ENCODE results near the gene HCRTR1.
A peak's percentile ranks its signal among the peaks of the same experiment; 100 is the strongest.

DNA sequence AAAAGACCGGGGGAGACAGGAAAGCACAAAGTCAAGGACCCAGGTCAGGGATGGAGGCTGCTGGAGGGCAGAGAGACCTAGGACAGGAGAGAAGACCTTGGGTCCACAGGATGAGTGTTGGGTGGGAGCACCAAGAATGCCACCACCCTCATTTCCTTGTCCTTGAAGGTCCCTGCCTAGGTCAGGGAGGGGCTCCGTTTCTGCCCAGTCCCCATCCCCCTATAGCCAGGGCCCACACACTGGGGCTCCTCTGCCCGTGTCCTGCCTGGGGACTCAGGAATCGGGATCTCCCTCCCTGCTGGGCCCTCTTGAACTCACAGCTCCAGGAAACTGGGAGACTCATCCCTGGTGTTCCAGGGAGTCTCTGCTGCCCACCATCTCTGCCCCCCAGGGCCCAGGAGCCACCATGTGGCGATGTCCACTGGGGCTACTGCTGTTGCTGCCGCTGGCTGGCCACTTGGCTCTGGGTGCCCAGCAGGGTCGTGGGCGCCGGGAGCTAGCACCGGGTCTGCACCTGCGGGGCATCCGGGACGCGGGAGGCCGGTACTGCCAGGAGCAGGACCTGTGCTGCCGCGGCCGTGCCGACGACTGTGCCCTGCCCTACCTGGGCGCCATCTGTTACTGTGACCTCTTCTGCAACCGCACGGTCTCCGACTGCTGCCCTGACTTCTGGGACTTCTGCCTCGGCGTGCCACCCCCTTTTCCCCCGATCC, 40.6 kb upstream of the HCRTR1 start:
- TF ChIP-seq, protein P1, sequence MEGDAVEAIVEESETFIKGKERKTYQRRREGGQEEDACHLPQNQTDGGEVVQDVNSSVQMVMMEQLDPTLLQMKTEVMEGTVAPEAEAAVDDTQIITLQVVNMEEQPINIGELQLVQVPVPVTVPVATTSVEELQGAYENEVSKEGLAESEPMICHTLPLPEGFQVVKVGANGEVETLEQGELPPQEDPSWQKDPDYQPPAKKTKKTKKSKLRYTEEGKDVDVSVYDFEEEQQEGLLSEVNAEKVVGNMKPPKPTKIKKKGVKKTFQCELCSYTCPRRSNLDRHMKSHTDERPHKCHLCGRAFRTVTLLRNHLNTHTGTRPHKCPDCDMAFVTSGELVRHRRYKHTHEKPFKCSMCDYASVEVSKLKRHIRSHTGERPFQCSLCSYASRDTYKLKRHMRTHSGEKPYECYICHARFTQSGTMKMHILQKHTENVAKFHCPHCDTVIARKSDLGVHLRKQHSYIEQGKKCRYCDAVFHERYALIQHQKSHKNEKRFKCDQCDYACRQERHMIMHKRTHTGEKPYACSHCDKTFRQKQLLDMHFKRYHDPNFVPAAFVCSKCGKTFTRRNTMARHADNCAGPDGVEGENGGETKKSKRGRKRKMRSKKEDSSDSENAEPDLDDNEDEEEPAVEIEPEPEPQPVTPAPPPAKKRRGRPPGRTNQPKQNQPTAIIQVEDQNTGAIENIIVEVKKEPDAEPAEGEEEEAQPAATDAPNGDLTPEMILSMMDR (IDR thresholded peaks at IDR 0.05), result no peak
- TF ChIP-seq POLR2A (IDR thresholded peaks at IDR 0.05), result peak in 1 of 4 donors; percentile 7
- TF ChIP-seq POLR2AphosphoS5 (IDR thresholded peaks at IDR 0.05), result no peak

All from upper lobe of left lung (tissue), 4 donors.